GM21528 (cell line): ENCODE measurements around the gene SLC26A11.
"Not testable (repeated sequence)": the region's sequence is repeated elsewhere in the genome, so short reads cannot be mapped to it uniquely, and the experiment has no call there.

Source experiments
- ATAC-seq: cut with Tn5 transposase; IDR thresholded peaks from one replicate; pipeline ENCODE4 v1.9.1; 2021; ENCODE audit warnings: mild to moderate bottlenecking, moderate library complexity; ENCODE audit not compliant: unreplicated experiment, low FRiP score

SLC26A11 gene

DNA sequence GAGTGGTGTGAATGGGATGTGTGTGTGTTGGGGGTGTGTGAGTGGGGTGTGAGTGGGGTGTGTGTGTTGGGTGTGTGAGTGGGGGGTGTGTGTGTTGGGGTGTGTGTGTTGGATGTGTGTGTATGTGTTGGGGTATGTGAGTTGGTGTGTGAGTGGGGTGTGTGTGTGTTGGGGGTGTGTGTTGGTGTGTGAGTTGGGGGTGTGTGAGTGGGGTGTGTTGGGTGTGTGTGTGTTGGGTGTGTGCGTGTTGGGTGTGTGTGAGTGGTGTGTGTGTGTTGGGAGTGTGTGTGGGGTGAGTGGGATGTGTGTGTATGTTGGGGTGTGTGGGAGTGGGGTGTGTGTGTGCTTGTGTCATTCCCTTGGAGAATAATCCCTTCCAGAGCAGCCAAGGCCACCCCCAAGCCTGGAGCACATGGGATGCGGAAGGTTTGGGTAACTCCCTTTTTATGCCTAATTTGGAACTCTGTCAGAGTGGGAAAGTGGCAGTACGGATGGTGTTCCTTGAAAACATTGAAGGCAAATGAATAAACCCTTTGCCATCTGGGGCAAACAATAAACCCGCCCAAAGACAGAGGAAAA, 54.7 kb downstream of the SLC26A11 start:
- ATAC-seq = no peak

DNA sequence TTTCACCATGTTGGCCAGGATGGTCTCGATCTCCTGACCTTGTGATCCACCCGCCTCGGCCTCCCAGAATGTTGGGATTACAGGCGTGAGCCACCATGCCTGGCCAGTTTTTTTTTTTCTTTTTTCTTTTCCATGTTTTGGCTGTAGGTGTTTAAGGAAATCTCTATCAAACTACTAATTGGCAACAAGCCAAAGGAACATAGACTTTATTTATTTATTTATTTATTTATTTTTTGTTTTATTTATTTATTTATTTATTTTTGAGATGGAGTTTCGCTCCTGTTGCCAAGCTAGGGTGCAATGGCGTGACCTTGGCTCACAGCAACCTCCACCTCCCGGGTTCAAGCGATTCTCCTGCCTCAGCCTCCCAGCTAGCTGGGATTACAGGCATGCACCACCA, 55.6 kb downstream of the SLC26A11 start:
- not testable (repeated sequence) for ATAC-seq

DNA sequence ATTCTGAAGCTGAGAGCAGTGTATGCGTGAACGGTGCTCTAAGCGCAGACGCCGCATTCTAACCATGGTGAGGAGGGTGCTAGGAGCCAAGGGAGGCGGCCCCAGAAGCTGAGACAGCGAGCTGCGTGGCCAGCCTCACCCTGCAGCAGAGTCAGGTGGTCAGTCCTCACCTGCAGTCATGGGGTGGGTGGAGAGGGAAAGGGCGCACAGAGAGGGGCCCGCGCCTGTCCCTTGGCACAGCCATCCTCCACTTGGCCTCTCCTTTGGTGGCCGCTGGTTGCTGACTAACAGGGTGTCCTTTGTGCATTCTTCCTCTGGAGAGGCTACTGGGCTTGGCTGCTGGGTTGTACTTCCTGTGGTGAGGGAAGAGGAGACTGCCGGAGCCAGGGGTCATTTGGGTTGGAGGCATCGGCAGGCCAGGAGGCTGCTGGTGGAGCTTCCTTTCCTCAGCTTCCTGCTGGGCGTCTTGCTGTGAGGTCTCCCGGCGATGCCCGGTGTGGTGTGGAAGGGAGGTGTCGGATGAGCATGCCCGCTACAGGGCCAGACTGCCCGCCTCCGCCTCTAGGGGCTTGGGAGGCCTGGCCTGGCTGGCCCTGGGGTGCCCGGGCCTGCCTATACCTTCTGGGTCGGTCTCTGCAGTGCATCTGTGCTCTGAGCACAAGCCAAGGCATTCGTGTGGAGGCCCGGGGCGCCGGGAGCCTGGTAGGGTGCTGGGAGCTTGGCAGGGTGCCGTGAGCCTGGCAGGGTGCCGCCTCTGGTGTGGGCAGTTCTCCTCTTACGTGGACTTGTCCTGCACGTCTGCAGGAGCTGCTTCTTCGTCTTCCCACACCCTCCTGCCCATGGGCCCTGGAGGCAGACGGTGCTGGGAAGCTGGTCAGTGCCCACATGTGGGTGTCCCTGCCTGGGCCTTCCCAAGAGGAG, 57.8 kb downstream of the SLC26A11 start:
- ATAC-seq = no peak

DNA sequence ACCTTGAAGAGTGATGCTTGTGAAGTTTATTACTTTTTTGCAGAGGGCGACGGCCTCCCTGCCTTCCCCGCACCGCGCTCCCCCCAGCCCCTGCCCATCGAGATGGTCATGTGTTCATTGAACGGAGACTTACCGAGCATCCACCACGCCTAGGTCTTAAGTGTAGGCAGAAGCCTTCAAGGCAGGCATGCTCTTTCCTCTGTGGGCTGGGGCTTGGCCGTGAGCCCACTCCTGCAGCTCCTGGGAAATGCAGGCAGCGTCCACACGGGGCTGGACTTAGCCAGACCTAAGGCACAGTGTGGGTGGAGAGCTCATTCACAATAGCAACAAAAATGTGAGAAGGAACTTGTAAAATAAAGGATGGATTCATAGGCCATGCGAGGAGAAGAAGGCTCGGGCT, 59.7 kb downstream of the SLC26A11 start:
- no peak for ATAC-seq

DNA sequence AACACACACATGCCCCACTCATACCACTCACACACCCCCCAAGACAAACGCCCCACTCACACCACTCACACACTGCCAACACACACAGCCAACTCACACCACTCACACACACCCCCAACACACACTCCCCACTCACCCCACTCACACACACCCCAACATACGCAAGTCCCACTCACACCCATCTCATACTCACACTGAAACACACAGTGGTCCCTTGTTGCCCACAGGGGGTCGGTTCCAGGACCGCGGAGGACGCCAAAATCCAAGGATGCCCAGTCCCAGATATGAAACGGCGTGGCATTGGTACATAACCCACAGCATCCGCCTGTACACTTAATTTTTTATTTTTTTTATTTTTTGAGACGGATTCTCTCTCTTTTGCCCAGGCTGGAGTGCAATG, 61.3 kb downstream of the SLC26A11 start:
- ATAC-seq = no peak

DNA sequence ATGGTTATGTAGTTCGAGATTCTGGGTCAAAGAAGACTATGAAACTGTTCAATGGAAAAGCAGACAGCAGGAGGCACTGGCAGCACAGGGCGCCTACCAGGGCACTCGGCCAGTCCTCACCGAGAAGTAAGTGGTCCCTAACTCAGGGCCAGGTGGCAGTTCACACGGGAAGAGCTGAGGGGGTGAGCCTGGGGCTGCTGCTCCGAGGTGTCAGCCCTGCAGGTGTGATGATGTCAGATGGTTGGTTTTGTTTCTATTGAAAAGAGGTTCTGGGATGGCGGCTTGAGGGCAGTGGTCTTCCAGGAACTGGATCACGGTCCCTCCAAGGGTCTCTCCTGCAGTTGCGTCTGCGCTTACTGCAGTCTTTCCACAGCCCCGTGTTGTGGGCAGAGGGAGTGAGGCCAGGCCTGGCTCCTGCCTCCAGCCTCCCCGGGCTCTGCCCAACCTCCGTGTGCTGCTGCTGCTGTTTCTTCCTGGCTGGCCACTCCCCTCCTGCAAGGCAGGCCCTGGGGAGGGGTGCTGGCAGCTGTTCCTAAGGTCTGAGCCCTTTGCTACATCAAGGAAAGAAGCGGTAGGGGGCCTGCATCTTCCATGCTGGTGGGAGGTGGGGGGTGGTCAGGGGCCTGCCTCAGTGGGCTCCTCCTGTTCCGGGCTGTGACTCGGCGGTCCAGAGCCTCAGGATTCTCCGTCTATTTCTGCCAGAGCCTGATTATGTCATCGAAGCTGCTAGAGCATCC, 63.1 kb downstream of the SLC26A11 start:
- no peak for ATAC-seq

DNA sequence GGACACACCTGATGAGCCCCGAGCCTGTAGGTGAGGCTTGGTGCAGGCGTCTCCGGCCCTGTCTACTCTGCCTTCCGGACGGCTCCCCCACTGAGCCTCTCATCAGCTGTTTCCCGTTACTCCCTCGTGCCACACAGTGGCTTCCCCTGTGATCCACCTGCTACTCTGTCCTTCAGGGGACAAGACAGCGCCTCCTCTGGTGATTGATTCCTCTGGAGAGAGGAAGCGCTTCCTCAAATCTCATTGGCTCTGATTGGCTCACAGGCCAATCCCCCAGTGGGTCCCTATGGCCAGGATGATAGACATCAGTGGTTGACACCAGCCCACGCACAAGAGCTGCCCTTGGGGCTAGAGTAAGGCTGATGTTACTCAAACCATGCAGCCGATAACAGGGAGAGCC, 64.4 kb downstream of the SLC26A11 start:
- ATAC-seq = no peak

DNA sequence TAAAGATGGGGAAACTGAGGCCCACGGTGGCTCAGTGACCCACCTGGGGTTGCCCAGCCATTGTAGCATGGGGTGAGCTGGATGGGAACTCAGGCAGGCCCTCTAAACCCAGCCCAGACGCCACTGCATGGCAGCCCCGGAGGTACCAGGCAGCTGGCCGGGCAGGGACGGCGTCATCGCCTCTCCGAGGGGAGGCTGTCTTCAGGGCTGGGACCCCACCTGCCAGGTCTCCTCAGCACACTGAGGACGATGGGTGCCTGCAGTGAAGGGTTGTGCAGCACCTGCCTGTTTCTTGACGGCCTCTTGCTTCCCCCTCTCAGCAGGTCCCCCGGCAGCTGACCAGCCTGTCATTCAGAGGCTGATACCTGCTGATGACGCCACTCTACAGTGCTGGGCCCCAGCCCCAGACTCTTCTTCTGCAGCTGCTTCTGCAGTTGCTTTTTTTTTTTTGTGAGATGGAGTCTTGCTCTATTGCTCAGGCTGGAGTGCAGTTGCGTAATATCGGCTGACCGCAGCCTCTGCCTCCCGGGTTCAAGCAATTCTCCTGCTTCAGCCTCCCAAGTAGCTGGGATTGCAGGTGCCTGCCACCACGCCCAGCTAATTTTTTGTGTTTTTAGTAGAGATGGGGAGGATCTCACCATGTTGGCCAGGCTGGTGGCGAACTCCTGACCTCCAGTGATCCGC, 65.2 kb downstream of the SLC26A11 start:
- no peak for ATAC-seq

DNA sequence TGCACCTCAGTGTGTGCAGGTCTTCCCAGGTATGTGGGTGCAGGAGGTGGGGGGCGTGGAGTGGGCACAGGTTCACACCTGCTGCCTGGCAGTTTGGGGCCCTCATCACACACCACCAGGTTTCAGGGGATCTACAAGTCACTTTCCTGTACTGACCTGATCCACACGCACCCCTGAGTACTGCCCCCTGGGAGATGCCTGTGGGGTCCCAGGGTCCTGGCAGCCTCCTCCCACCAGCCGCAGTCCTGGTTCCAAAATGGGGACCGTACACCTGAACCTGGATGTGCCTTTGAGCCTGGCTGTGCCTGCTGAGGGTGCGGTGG, 66.4 kb downstream of the SLC26A11 start:
- ATAC-seq = no peak

DNA sequence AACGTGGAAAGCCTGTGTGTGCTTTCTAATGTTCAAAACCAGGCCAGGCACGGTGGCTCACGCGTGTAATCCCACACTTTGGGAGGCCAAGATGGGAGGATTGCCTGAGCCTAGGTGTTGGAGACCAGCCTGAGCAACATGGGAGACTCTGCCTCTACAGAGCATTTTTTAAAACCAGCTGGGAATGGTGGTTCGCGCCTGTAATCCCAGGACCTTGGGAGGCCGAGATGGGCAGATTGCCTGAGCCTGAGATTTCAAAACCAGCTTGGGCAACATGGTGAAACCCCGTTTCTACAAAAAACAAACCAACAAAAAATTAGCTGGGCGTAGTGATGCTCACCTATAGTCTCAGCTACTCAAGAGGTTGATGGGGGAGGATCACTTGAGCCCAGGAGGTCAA, 66.8 kb downstream of the SLC26A11 start:
- no peak for ATAC-seq

DNA sequence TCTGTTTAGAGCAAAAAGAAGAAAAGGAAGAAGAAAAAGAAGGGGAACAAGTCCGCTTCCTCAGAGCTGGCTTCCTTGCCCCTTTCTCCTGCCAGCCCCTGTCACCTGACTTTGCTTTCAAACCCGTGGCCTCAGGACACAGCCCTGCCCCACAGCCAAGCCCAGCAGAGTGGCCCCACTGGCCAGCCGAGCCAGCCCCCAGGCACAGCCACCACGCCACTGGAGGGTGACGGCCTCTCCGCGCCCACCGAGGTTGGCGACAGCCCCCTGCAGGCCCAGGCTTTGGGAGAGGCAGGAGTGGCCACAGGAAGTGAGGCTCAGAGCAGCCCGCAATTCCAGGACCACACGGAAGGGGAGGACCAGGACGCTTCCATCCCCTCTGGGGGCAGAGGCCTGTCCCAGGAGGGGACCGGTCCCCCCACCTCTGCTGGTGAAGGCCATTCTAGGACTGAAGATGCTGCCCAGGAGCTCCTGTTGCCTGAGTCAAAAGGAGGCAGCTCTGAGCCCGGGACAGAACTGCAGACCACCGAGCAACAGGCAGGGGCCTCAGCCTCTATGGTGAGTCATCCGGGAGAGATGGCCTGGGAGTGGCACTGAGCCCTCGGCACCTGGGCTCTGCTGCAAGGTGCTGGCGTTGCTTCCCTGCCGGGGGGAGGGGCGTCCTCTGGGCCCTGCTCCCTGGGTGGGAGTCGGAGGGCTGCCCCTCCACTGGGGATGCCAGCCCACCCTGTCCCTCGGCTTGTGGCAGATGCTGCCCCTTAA, 67.8 kb downstream of the SLC26A11 start:
- ATAC-seq = no peak

DNA sequence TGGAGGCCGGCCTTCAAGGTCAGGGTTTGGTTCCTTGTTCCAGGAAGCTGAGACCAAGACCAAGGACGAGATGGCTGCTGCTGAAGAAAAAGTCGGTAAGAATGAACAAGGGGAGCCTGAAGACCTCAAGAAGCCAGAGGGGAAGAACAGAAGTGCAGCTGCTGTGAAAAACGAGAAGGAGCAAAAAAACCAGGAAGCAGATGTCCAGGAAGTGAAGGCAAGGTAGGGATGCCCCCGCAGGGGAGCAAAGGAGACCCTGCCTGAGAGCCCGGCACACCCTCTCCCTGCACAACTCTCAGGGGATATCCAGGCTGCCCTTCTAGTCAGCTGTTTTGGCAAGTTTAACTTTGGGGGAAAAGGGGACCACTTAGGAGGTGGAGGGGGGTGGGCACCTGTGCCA, 69.4 kb downstream of the SLC26A11 start:
- no peak for ATAC-seq

DNA sequence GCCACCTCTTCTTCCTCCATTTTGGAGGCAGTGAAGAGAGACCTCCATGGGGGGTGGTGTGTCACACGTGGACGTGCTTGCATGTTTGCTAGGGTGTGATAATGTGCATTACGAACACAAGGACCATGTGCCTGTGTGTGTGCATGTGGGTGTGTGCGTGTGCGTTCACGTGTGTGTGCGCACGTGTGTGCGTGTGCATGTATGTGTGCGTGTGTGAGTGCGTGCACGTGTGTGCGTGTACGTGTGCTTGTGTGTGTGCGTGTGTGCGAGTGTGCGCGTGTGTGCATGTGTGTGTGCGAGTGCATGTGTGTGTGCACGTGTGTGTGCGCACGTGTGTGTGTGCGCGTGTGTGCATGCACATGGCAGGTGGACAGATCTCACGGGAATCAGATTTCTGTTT, 69.9 kb downstream of the SLC26A11 start:
- no peak for ATAC-seq

DNA sequence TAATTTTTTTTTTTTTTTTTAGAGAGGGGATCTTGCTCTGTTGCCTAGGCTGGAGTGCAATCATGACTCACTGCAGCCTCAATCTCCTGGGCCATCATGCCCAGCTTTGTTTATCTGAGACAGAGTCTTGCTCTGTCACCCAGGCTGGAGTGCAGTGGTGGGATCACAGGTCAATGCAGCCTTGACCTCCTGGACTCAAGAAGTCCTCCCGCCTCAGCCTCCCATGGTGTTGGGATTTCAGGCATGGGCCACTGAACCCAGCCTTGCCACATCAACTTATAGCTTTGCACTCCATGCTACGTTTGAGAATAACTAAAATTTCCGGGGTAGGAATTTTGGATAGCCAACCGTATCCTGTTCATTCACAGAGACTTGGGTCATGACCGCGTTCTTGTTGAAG, 71.0 kb downstream of the SLC26A11 start:
- no peak for ATAC-seq

DNA sequence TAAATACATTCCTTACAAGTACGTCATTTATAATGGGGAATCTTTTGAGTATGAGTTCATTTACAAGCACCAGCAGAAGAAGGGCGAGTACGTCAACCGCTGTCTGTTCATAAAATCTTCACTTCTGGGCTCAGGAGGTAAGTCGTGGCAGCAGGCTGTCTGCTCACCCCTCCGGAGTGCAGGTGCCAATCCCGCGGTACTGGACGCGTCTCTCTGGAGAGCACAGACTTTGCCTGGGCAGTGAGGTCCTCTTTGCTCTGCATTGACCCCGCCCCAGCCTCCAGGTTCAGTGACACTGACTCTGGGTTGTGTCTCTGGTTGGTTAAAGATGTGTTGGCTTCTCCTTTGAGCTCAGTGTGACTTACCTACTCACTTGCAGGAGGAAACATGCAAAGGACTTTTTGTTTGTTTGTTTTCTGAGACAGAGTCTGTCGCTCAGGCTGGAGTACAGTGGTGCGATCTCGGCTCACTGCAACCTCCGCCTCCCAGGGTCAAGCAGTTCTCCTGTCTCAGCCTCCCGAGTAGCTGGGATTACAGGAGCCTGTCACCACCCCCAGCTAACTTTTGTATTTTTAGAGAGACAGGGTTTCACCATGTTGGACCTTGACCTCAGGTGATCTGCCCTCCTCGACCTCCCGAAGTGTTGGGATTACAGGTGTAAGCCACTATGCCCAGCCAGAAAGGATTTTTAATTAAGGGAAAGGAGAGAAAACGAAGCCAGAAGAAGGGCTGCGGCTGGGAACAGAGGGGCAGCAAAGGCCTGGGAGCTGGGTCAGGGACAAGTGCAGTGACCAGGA, 71.7 kb downstream of the SLC26A11 start:
- ATAC-seq = no peak

DNA sequence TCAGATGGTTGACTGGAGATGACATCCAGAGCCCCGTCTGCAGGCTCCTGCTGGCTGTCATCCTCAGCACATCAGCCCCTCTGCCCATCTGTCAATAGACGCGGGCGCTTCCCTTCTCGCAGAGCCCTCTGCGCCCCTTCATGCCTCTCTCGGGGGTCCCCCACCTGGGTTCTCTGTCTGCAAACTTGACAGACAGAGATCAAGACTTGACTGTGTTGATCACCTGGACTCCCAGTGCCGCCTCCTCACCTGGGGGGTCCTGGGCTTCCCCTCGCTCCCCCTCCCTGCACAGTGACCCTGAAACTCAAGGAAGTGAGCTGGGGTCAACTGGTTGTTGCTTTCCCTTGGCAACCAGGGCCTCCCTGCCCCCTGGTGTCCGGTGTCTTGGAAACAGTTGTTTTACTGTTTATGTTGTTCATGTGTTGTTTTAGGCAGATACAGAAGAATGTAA, 72.3 kb downstream of the SLC26A11 start:
- no peak for ATAC-seq

DNA sequence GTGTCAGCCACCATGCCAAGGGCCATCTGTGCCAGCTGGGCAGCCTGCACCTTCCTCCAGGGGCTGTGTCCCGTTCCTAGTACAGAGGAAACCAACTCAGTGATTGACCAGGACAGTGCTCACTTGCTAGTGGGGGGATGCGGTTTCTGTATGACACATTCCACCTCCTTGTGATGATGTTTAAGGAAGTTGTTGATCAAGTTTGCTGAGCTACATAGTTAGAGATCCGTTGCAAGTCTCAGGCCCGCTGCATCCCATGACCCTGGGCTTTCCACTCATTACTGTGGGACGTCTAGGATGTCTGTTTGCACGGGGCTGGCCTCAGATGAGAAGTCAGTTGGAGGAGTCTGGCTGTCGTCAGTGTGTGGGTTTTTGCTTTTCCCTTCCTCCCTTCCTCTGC, 74.0 kb downstream of the SLC26A11 start:
- no peak for ATAC-seq

DNA sequence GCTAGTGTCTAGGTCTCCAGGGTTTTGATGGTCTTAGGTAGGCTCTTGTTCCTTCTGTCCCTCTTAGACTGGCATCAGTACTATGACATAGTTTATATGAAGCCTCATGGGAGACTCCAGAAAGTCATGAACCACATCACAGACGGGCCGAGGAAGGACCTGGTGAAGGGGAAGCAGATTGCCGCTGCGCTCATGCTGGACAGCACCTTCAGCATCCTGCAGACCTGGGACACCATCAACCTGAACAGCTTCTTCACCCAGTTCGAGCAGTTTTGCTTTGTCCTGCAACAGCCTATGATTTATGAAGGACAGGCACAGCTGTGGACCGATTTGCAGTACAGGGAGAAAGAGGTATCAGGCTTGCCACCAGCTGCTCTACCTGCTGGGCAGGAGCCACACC, 74.4 kb downstream of the SLC26A11 start:
- ATAC-seq = no peak

DNA sequence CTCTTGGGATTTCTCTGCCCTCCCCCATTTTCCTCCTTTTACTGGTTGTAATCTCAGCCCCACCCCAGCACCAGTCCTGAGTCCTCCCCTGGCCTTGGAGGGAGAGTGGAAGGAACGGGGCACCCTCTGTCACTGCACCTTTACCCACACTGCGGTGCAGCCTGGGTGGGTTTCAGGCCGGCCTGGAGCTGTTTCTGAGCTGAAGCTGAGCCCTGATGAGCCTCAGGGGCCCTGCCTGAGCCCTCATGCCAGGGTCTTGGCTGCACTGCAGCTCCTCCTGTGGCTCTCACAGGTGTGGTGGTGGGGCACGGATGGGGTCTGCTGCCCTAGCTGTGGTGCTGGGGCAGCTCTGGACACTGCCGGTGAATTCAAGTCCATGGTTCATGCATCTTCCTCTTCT, 74.9 kb downstream of the SLC26A11 start:
- ATAC-seq = no peak
